ENCODE measurements around the gene ZNF200.
A peak's percentile ranks its signal among the peaks of the same experiment; 100 is the strongest.

ZNF200 gene

GRCh38 chr16:3246876-3247275, 11.9 kb upstream of the ZNF200 start:
- Histone ChIP-seq H3K4me1 (no peaks in the 10 kb centered on the region), H3K4me3 (ENCODE audit: low read depth, low read length) (no peak overlapping the region), H3K9me3 (no peaks in the 10 kb centered on the region), H3K27me3 (peaks cover 62% of the 10 kb centered on the region), H3K36me3 (no peaks in the 10 kb centered on the region)
- no peak for TF ChIP-seq CTCF (IDR thresholded peaks at IDR 0.05; ENCODE audit: low read depth, low read length)
- no peak for DNase-seq

- TF ChIP-seq CTCF (IDR thresholded peaks at IDR 0.05; ENCODE audit: low read depth, low read length): no peak
- DNase-seq: no peak
Observed at GRCh38 chr16:3246002-3246401, 11.0 kb upstream of the ZNF200 start.

GRCh38 chr16:3243882-3244281, 8.9 kb upstream of the ZNF200 start:
- Histone ChIP-seq H3K4me1 (no peaks in the 10 kb centered on the region), H3K9me3 (no peaks in the 10 kb centered on the region; the same call in 1 of the 2 replicates), H3K27me3 (peaks cover 73% of the 10 kb centered on the region), H3K4me3 (ENCODE audit: low read depth, low read length) (no peak overlapping the region), H3K36me3 (no peaks in the 10 kb centered on the region)
- no peak for DNase-seq
- no peak for TF ChIP-seq CTCF (IDR thresholded peaks at IDR 0.05; ENCODE audit: low read depth, low read length)

More at GRCh38 chr16:3246002-3246401, 11.0 kb upstream of the ZNF200 start:
- H3K4me1 ChIP-seq: no peaks in the 10 kb centered on the region
- H3K9me3 ChIP-seq: no peaks in the 10 kb centered on the region; the same call in 1 of the 2 replicates
- H3K27me3 ChIP-seq: peaks cover 68% of the 10 kb centered on the region
- H3K36me3 ChIP-seq: no peaks in the 10 kb centered on the region
- no peak overlapping the region for H3K4me3 ChIP-seq (ENCODE audit: low read depth, low read length)

- no peak for TF ChIP-seq CTCF (IDR thresholded peaks at IDR 0.05; ENCODE audit: low read depth, low read length)
- no peaks in the 10 kb centered on the region; the same call in 1 of the 2 replicates for H3K9me3 ChIP-seq
- no peaks in the 10 kb centered on the region for H3K36me3 ChIP-seq
- H3K4me3 ChIP-seq (ENCODE audit: low read depth, low read length): no peak overlapping the region
- peaks cover 71% of the 10 kb centered on the region for H3K27me3 ChIP-seq
- no peak for DNase-seq
- no peaks in the 10 kb centered on the region for H3K4me1 ChIP-seq
Observed at GRCh38 chr16:3242709-3243108, 7.8 kb upstream of the ZNF200 start.

- peaks cover 71% of the 10 kb centered on the region for H3K27me3 ChIP-seq
- no peaks in the 10 kb centered on the region for H3K4me1 ChIP-seq
- DNase-seq: no peak
- TF ChIP-seq CTCF (IDR thresholded peaks at IDR 0.05; ENCODE audit: low read depth, low read length): no peak
- no peaks in the 10 kb centered on the region for H3K36me3 ChIP-seq
- H3K9me3 ChIP-seq: no peaks in the 10 kb centered on the region; the same call in 1 of the 2 replicates
- no peak overlapping the region for H3K4me3 ChIP-seq (ENCODE audit: low read depth, low read length)
Observed at GRCh38 chr16:3241761-3242160, 6.8 kb upstream of the ZNF200 start.

- Histone ChIP-seq H3K27me3 (peaks cover 29% of the 10 kb centered on the region), H3K36me3 (peaks cover 17% of the 10 kb centered on the region), H3K4me1 (no peaks in the 10 kb centered on the region), H3K4me3 (ENCODE audit: low read depth, low read length) (no peak overlapping the region), H3K9me3 (no peaks in the 10 kb centered on the region)
- peak; percentile 60 for DNase-seq
- no peak for TF ChIP-seq CTCF (IDR thresholded peaks at IDR 0.05; ENCODE audit: low read depth, low read length)
Observed at GRCh38 chr16:3235856-3236669, 1.1 kb upstream of the ZNF200 start.

Data from BE2C (cell line).